ENCODE results near the gene COBLL1.

The COBLL1 gene

DNA sequence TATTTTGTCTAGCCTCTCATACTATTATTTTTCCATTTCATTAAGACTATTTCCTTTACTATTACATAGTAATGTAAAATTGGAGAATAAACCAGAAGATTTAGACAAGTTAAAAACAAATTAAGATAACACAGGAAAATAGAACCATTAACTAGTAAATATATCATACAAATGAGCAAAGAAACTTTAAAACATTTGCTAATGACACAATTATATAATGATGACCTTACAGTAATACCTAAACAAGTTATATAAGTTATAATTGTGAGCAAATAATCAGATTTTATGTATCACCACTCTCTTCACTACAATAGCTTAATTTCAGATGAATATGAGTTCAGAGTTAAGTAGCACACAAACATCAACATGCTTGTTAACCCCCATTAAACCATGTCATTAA, 147.8 kb downstream of the COBLL1 start:
- DNase-seq: no peak
- H3K4me1 Mint-ChIP-seq (ENCODE audit: low read depth): no peaks in the 10 kb centered on the region
- no peak overlapping the region for H3K27ac Mint-ChIP-seq
- H3K27me3 Mint-ChIP-seq: no peaks in the 10 kb centered on the region
- H3K4me3 Mint-ChIP-seq: no peak overlapping the region
- H3K36me3 Mint-ChIP-seq (ENCODE audit: low read depth): no peaks in the 10 kb centered on the region
- peaks cover 2% of the 10 kb centered on the region for H3K9me3 Mint-ChIP-seq

DNA sequence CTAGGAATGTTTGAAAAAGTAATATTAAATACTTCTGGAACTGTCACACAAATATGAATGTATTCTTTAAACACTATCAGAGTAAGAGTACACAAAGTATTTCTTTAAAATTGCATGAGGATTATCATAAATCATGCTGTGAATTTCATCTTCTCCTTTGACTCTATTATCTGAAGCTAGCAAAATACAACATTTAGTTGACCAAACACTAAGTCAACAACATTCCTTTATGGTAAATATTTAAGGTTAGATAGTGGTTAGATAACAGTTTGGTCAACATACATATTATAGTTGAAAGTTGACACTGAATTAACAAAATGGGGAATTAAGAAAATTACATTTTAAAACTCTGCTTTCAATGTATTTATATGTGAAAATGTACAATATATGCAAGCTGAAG, 148.2 kb downstream of the COBLL1 start:
- Mint-ChIP-seq H3K27me3 (no peaks in the 10 kb centered on the region), H3K9me3 (peaks cover 2% of the 10 kb centered on the region), H3K36me3 (ENCODE audit: low read depth) (no peaks in the 10 kb centered on the region), H3K4me3 (no peak overlapping the region), H3K27ac (no peak overlapping the region), H3K4me1 (ENCODE audit: low read depth) (no peaks in the 10 kb centered on the region)
- DNase-seq: no peak

DNA sequence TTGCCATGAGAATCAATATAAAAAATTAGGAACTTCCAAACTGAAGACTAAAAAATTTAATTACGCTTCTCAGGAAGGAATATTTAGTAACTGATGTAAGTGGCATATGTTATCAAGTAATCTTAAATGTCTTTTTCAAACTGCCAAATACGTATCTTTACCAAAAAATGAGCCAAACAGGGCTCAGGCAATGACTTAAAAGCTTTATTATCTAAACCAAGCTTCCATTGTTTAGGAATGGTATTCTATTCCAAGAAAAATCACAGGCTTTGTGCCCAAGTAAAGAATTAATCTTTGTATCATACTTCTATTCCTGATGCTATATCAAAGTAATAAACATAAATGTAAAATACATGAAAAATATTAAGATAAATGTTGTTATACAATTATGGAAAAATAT, 148.7 kb downstream of the COBLL1 start:
- H3K9me3 Mint-ChIP-seq: peaks cover 2% of the 10 kb centered on the region
- DNase-seq: no peak
- H3K36me3 Mint-ChIP-seq (ENCODE audit: low read depth): no peaks in the 10 kb centered on the region
- no peaks in the 10 kb centered on the region for H3K27me3 Mint-ChIP-seq
- no peak overlapping the region for H3K4me3 Mint-ChIP-seq
- H3K4me1 Mint-ChIP-seq (ENCODE audit: low read depth): no peaks in the 10 kb centered on the region
- H3K27ac Mint-ChIP-seq: no peak overlapping the region

DNA sequence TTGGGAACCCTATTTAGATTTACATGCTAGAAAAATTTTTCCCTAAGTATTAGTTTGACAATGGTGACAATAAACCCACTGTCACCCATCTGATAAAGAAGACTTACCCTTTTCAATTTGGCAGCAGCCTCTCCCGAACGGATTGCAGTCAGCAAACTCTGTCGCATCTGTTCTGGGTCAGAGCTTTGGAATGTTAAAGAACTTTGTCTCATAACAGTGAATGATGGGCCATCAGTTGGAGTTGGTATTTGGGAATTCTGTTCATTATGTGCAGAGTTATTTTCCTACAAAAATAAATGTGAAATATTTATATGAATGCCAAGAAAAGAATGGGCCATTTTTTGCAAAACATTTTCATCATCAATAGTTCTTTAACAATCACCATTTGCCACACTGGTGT, 149.5 kb downstream of the COBLL1 start:
- Mint-ChIP-seq H3K4me1 (ENCODE audit: low read depth) (no peaks in the 10 kb centered on the region), H3K36me3 (ENCODE audit: low read depth) (no peaks in the 10 kb centered on the region), H3K4me3 (no peak overlapping the region), H3K27me3 (no peaks in the 10 kb centered on the region), H3K27ac (no peak overlapping the region), H3K9me3 (peaks cover 2% of the 10 kb centered on the region)
- no peak for DNase-seq

DNA sequence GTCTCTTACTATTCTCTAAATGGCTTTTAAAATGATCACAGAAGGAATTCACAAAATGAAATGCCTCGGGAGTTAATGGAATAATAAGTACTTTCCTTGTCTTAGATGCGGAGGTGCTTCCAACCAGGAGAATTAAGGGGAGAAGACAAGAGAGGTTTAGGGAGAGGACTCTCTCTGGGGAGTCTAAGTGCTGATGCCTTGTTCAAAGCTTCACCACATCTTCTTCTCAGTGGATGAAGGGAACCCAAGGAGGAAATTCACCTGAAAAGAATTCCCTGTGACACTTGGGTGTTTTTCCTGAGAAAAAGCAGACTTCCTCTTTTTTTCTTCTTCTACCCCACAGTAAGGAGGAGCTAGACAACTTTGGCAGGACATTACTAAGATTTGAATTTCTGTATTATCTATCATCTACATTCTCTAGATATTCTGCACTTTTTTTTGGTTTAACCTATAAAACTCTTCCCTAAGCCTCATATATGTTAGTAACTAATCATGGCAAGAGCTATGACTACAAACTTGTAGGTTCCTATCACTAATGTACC, 150.2 kb downstream of the COBLL1 start:
- Mint-ChIP-seq H3K9me3 (peaks cover 2% of the 10 kb centered on the region), H3K27me3 (no peaks in the 10 kb centered on the region)

DNA sequence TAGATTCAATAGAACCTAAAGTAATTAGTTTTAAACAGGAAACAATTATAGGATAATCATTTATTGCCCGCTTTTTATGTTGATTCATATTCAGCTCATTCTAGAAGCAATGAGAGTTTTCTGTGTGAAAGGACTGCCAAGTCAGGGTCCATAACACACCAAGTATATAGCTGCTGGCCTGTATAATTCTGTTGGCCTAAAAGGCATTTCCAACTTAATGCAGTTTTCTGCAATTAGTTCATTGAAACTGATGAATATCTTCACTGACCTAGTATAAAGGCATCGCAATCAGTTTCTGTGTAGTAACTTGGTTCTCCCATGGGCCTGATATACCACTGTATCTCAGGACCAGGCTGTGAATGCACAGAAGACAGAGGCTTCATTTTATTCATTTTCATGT, 151.3 kb downstream of the COBLL1 start:
- no peak for DNase-seq
- no peaks in the 10 kb centered on the region for H3K4me1 Mint-ChIP-seq (ENCODE audit: low read depth)
- H3K36me3 Mint-ChIP-seq (ENCODE audit: low read depth): no peaks in the 10 kb centered on the region
- peaks cover 2% of the 10 kb centered on the region for H3K9me3 Mint-ChIP-seq
- H3K4me3 Mint-ChIP-seq: no peak overlapping the region
- H3K27me3 Mint-ChIP-seq: no peaks in the 10 kb centered on the region
- no peak overlapping the region for H3K27ac Mint-ChIP-seq

More for the DNA sequence above, 150.2 kb downstream of the COBLL1 start:
- H3K4me1 Mint-ChIP-seq (ENCODE audit: low read depth): no peaks in the 10 kb centered on the region
- no peak overlapping the region for H3K27ac Mint-ChIP-seq
- no peak overlapping the region for H3K4me3 Mint-ChIP-seq
- no peak for DNase-seq
- H3K36me3 Mint-ChIP-seq (ENCODE audit: low read depth): no peaks in the 10 kb centered on the region

DNA sequence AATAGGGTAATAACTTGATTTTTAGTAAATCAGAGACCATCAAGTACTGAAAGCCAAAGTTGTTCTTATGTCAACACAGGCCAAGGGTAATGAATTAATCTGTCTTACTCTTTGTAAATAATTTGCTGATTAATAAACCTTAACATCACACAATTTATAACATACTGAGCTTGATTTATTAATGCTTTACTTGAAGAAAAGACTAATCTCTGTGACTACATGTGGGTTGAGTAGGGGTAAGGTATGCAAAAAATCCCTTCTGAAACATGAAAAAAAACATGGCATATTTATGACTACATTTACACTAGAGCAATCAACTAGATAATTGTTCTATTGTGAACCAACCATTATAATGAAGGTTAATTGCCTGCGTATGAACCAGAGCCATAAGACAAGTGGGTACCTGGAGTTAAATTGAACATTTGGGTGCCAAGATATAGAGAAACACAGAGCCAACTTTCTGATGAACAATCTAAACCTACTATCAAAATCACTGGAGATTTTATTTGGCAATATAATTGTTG, 152.7 kb downstream of the COBLL1 start:
- Mint-ChIP-seq H3K4me3 (no peak overlapping the region), H3K9me3 (peaks cover 2% of the 10 kb centered on the region), H3K27ac (no peak overlapping the region), H3K36me3 (ENCODE audit: low read depth) (no peaks in the 10 kb centered on the region), H3K27me3 (no peaks in the 10 kb centered on the region), H3K4me1 (ENCODE audit: low read depth) (no peaks in the 10 kb centered on the region)
- DNase-seq: no peak

DNA sequence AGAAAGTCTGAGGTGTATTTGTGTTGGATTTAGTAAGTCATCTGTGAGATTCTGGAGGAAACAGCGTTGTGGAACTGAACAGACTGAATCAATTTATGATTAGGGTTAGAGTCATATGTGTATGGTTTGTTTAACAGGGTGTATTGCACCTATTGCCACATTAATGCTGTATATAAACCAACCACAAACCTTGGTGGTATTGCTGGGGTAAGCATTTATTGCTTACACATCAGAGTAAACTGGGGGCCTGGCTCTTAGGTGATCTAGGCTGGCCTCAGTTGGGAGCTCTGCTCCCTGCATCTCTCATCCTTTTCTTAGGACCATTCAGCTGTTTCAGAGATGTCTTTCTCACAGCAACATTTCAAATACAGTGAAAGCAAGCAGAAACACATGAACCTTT, 160.6 kb downstream of the COBLL1 start:
- H3K4me1 Mint-ChIP-seq (ENCODE audit: low read depth): no peaks in the 10 kb centered on the region

DNA sequence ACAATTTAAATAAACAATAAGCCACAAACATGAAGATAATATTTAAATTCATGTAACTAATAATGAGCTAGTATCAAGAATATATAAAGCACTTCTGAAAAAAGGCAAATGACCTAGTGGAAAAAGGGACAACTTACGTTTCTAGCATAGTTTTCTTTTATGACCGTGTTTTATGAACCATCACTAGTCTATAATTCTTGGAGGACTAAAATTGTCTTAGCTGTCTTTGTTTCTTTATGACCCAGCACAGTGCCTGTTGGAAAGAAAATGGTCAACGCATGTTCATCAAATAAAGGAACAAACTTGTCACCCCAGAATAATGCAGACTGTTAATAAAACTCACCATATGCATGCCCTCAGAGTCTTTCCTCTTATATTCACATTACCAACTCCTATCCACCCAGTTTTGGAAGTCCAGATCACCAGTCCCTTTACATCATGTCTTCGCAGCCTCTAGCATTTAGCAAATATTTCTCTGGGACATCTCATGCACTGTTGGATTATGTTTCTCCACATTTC, 162.9 kb downstream of the COBLL1 start:
- Mint-ChIP-seq H3K27me3 (no peaks in the 10 kb centered on the region), H3K4me3 (no peak overlapping the region), H3K9me3 (peaks cover 9% of the 10 kb centered on the region), H3K4me1 (ENCODE audit: low read depth) (no peaks in the 10 kb centered on the region), H3K36me3 (ENCODE audit: low read depth) (no peaks in the 10 kb centered on the region), H3K27ac (no peak overlapping the region)
- DNase-seq: no peak

More for the DNA sequence above, 160.6 kb downstream of the COBLL1 start:
- Mint-ChIP-seq H3K27ac (no peak overlapping the region), H3K36me3 (ENCODE audit: low read depth) (no peaks in the 10 kb centered on the region), H3K4me3 (no peak overlapping the region), H3K27me3 (no peaks in the 10 kb centered on the region), H3K9me3 (peaks cover 9% of the 10 kb centered on the region)
- no peak for DNase-seq

DNA sequence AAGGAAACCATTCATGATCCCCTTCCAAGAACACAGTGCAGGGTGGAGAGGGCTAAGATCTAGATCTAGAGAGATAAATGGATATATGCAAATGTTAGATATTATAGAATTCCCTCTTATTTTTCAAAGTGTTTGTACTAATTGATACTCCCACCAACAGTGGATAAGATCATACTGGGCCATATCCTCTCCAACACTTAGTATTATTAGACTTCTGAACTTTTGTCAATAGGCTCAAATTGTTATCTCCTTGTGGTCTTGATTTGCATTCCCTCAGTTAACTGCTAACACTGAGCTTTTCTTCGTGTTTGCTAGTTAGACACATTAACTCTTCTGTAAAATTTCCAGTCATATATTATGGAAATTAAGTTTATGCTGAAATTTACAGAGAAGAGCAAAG, 163.9 kb downstream of the COBLL1 start:
- H3K4me1 Mint-ChIP-seq (ENCODE audit: low read depth): no peaks in the 10 kb centered on the region
- no peaks in the 10 kb centered on the region for H3K36me3 Mint-ChIP-seq (ENCODE audit: low read depth)
- no peak for DNase-seq
- peaks cover 9% of the 10 kb centered on the region for H3K9me3 Mint-ChIP-seq
- H3K27ac Mint-ChIP-seq: no peak overlapping the region
- no peaks in the 10 kb centered on the region for H3K27me3 Mint-ChIP-seq
- H3K4me3 Mint-ChIP-seq: no peak overlapping the region

DNA sequence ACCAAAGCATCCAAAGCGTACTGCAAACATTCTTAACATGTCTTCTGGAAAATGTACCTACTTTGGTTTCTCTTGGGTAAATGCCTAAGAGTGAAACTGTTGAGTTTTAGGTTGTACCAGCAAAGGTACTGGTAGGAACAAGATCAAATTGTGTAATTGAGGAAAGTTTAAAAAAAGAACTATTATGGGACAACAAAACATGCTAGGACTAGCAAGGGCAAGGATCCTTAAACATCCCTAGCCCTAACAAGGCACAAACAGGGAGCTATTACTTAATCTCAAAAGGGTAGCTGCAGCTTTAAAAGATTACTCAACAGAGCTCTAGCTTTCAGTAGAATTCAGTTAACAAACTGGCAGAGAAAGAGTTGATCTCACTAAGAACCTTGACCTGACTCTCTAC, 164.4 kb downstream of the COBLL1 start:
- Mint-ChIP-seq H3K9me3 (peaks cover 9% of the 10 kb centered on the region), H3K36me3 (ENCODE audit: low read depth) (no peaks in the 10 kb centered on the region), H3K4me1 (ENCODE audit: low read depth) (no peaks in the 10 kb centered on the region), H3K27ac (no peak overlapping the region), H3K27me3 (no peaks in the 10 kb centered on the region), H3K4me3 (no peak overlapping the region)
- no peak for DNase-seq

DNA sequence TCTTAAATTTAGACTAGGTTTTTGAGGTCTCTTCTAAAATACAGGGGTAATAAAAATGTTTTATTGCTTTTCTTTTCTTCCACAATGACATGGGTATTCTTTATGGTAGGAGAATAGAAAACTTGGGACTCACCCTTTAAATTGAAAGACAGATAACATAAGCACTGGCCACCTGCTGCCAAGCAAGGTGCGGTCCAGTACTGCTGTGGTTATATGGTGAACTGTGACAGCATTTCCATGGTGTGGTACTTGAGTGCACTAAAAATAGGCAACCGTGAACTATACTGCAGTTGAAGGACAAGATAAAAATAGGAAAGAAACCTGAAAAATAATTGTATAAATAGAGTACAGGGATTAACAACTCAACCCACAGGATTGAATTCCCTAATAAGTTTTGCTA, 165.9 kb downstream of the COBLL1 start:
- H3K27ac Mint-ChIP-seq: no peak overlapping the region
- DNase-seq: no peak
- no peaks in the 10 kb centered on the region for H3K4me1 Mint-ChIP-seq (ENCODE audit: low read depth)
- no peak overlapping the region for H3K4me3 Mint-ChIP-seq
- peaks cover 9% of the 10 kb centered on the region for H3K9me3 Mint-ChIP-seq
- H3K36me3 Mint-ChIP-seq (ENCODE audit: low read depth): no peaks in the 10 kb centered on the region
- no peaks in the 10 kb centered on the region for H3K27me3 Mint-ChIP-seq

DNA sequence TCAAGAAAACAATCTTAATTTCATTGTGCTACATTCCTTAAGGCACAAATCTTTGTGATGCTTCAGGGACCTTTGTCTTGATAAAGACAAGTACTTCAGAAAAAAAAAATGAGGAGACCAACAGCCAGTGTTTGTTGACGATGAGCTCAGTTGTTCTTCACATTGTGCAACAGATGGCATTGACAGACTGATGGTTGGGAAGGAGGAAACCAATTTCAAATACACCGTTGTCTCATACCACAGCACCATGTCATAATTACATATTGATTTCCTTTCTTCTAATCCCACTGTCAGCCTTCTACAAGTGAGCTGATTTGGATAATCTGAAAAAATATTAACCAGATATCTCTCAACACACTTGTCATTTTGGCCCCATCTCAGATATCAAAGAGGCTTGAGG, 166.6 kb downstream of the COBLL1 start:
- H3K36me3 Mint-ChIP-seq (ENCODE audit: low read depth): no peaks in the 10 kb centered on the region
- H3K4me1 Mint-ChIP-seq (ENCODE audit: low read depth): no peaks in the 10 kb centered on the region
- no peak overlapping the region for H3K4me3 Mint-ChIP-seq
- no peak for DNase-seq
- peaks cover 9% of the 10 kb centered on the region for H3K9me3 Mint-ChIP-seq
- no peaks in the 10 kb centered on the region for H3K27me3 Mint-ChIP-seq
- H3K27ac Mint-ChIP-seq: no peak overlapping the region

DNA sequence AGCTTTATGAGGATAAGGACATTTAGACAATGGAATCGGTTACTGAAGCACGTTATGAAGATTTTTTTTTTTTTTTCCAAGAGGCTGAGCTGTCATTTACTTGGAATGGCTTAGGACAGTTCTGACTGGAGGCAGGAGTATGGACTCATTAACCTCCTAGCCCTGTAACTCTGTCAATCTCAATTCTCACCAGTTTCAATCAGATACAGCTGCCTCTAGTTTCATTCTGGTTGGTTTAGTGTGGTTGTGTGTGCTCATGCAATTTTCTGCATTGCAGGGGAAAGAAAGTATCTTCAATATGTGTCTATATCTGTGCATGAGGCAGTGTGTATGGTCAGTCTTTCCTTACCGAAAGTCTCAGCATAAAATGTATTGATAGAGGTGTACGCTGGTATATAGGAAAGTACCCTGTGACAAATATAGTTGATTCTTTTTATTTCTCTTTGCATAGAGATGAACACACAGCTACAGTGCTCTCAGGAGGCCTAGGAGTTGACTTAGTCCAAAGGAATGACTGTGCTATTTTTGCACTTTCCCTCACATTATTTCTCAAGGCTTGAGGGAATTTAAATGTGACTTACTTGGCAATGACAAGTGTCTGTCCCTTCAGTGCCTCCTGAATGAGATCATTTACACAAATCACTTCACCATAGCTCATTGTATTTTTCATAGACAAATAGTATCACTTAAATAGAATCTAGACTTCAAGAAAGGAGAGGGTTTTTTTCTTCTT, 169.8 kb downstream of the COBLL1 start:
- no peaks in the 10 kb centered on the region for H3K4me1 Mint-ChIP-seq (ENCODE audit: low read depth)
- no peak overlapping the region for H3K4me3 Mint-ChIP-seq
- H3K9me3 Mint-ChIP-seq: no peaks in the 10 kb centered on the region
- H3K27me3 Mint-ChIP-seq: no peaks in the 10 kb centered on the region
- H3K36me3 Mint-ChIP-seq (ENCODE audit: low read depth): no peaks in the 10 kb centered on the region
- no peak overlapping the region for H3K27ac Mint-ChIP-seq
- no peak for DNase-seq

DNA sequence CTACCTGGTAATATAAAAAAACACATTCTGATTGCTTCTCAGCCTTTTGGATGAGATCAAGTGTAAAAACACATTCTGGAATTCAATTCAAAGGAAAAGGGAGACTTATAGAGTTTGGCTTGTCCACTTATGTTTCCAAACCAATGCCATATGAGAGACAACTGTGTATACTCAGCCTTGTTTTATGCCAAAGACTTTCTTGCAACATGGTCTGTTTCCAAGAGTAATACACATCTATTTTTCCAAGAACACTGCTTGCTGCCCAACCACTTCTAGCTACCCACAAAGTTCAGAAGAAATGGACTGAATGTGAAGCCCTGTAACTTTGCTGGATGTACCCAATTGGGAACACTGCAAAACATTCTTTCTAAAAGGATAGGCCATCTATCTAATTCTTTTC, 172.3 kb downstream of the COBLL1 start:
- no peaks in the 10 kb centered on the region for H3K27me3 Mint-ChIP-seq
- DNase-seq: no peak
- H3K9me3 Mint-ChIP-seq: no peaks in the 10 kb centered on the region
- no peaks in the 10 kb centered on the region for H3K36me3 Mint-ChIP-seq (ENCODE audit: low read depth)
- H3K4me1 Mint-ChIP-seq (ENCODE audit: low read depth): no peaks in the 10 kb centered on the region
- H3K27ac Mint-ChIP-seq: no peak overlapping the region
- no peak overlapping the region for H3K4me3 Mint-ChIP-seq

Data from activated T-cell treated with anti-CD3 and anti-CD28 coated beads, Interleukin-2, amount 50 U/mL, for 24 hours (primary cell).